GM19328 (cell line): ENCODE results near the gene RIC1.
"Not testable (repeated sequence)": the region's sequence is repeated elsewhere in the genome, so short reads cannot be mapped to it uniquely, and the experiment has no call there.

Experiments
- ATAC-seq: cut with Tn5 transposase; IDR thresholded peaks from one replicate; pipeline ENCODE4 v1.9.1; 2021; ENCODE audit warnings: mild to moderate bottlenecking, moderate library complexity; ENCODE audit not compliant: unreplicated experiment

The RIC1 gene

GRCh38 chr9:5620494-5620893 is 8.4 kb upstream of the RIC1 start:
- no peak for ATAC-seq

GRCh38 chr9:5621327-5621726 is 7.6 kb upstream of the RIC1 start:
- ATAC-seq, result no peak

- ATAC-seq, result no peak
Observed at GRCh38 chr9:5622016-5622415, 6.9 kb upstream of the RIC1 start.

- no peak for ATAC-seq
Observed at GRCh38 chr9:5624655-5625054, 4.3 kb upstream of the RIC1 start.

GRCh38 chr9:5626727-5627634 is 1.9 kb upstream of the RIC1 start:
- ATAC-seq, result peak; percentile 39

- not testable (repeated sequence) for ATAC-seq
Observed at GRCh38 chr9:5627686-5628085, 1.2 kb upstream of the RIC1 start.

- no peak for ATAC-seq
Observed at GRCh38 chr9:5628183-5628529, 751 bp upstream of the RIC1 start.

GRCh38 chr9:5629312-5630080 is 589 bp downstream of the RIC1 start:
- peak; percentile 5 for ATAC-seq

- ATAC-seq, result no peak
Observed at GRCh38 chr9:5630081-5630507, 1.2 kb downstream of the RIC1 start.

- no peak for ATAC-seq
Observed at GRCh38 chr9:5631026-5631425, 2.1 kb downstream of the RIC1 start.

GRCh38 chr9:5632540-5632939 is 3.6 kb downstream of the RIC1 start:
- ATAC-seq, result no peak

- no peak for ATAC-seq
Observed at GRCh38 chr9:5633243-5633642, 4.3 kb downstream of the RIC1 start.

GRCh38 chr9:5635390-5635789 is 6.5 kb downstream of the RIC1 start:
- no peak for ATAC-seq

- no peak for ATAC-seq
Observed at GRCh38 chr9:5639816-5640215, 10.9 kb downstream of the RIC1 start.

GRCh38 chr9:5642170-5642569 is 13.3 kb downstream of the RIC1 start:
- no peak for ATAC-seq

GRCh38 chr9:5643005-5643624 is 14.2 kb downstream of the RIC1 start:
- ATAC-seq, result no peak

GRCh38 chr9:5644501-5644900 is 15.6 kb downstream of the RIC1 start:
- ATAC-seq, result no peak

GRCh38 chr9:5646116-5646515 is 17.2 kb downstream of the RIC1 start:
- ATAC-seq, result no peak

- no peak for ATAC-seq
Observed at GRCh38 chr9:5650356-5651105, 21.6 kb downstream of the RIC1 start.

- ATAC-seq, result no peak
Observed at GRCh38 chr9:5651246-5651645, 22.3 kb downstream of the RIC1 start.

GRCh38 chr9:5652821-5653220 is 23.9 kb downstream of the RIC1 start:
- no peak for ATAC-seq
